ENCODE results near the gene DIPK2B.

GRCh38 chrX:45186643-45187026 lies 14.0 kb downstream of the DIPK2B start:
- no peak for TF ChIP-seq POLR2A (IDR thresholded peaks at IDR 0.05)
- TF ChIP-seq, protein P1, sequence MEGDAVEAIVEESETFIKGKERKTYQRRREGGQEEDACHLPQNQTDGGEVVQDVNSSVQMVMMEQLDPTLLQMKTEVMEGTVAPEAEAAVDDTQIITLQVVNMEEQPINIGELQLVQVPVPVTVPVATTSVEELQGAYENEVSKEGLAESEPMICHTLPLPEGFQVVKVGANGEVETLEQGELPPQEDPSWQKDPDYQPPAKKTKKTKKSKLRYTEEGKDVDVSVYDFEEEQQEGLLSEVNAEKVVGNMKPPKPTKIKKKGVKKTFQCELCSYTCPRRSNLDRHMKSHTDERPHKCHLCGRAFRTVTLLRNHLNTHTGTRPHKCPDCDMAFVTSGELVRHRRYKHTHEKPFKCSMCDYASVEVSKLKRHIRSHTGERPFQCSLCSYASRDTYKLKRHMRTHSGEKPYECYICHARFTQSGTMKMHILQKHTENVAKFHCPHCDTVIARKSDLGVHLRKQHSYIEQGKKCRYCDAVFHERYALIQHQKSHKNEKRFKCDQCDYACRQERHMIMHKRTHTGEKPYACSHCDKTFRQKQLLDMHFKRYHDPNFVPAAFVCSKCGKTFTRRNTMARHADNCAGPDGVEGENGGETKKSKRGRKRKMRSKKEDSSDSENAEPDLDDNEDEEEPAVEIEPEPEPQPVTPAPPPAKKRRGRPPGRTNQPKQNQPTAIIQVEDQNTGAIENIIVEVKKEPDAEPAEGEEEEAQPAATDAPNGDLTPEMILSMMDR (IDR thresholded peaks at IDR 0.05): no peak

Data from esophagus squamous epithelium (tissue), 4 donors.